Measurements from ENCODE around the gene NARS2.

DNA sequence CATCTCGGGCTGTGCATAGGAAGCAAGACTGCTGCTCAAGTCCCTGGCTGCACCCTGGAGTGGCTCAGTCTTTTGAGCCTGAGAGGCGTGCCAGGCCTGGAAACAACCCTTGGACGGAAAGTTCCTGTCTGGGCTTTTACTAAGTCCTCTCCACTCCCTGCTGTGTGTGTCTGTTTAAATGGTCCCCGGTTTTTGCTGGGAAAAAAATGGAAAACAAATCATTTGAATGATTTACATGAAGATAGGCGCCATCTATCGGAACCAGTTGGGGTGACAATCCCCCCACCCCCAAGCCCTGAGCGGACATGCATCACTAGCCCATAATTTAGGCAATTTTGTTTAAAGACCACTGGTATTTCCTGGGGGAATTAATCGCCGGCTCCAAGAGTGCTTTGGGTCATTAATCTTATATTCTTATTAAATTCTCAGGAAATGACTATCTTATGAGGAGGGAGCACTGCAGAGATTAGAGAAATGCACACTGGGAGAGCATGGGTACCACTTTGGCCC, 154.4 kb downstream of the NARS2 start:
- TF ChIP-seq, protein P1, sequence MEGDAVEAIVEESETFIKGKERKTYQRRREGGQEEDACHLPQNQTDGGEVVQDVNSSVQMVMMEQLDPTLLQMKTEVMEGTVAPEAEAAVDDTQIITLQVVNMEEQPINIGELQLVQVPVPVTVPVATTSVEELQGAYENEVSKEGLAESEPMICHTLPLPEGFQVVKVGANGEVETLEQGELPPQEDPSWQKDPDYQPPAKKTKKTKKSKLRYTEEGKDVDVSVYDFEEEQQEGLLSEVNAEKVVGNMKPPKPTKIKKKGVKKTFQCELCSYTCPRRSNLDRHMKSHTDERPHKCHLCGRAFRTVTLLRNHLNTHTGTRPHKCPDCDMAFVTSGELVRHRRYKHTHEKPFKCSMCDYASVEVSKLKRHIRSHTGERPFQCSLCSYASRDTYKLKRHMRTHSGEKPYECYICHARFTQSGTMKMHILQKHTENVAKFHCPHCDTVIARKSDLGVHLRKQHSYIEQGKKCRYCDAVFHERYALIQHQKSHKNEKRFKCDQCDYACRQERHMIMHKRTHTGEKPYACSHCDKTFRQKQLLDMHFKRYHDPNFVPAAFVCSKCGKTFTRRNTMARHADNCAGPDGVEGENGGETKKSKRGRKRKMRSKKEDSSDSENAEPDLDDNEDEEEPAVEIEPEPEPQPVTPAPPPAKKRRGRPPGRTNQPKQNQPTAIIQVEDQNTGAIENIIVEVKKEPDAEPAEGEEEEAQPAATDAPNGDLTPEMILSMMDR (IDR thresholded peaks at IDR 0.05) = peak; percentile 59 to 65 (median 62)
- TF ChIP-seq POLR2AphosphoS5 (IDR thresholded peaks at IDR 0.05) (no peak), POLR2A (IDR thresholded peaks at IDR 0.05) (no peak)

All from transverse colon (tissue), 4 donors.